Right hindlimb (tissue), 1 donor: ENCODE data around the gene COASY.
A peak's percentile ranks its signal among the peaks of the same experiment; 100 is the strongest.
"Not testable (repeated sequence)": the region's sequence is repeated elsewhere in the genome, so short reads cannot be mapped to it uniquely, and the experiment has no call there.

ENCODE experiments used
- DNase-seq: peaks from one replicate; pipeline ENCODE4 v3.0.0-alpha.2; 2018

The COASY gene

GRCh38 chr17:42531455-42532354, 30.2 kb upstream of the COASY start:
- peak; percentile 66 for DNase-seq

- DNase-seq = no peak
These were observed 26.5 kb upstream of the COASY start for GRCh38 chr17:42535155-42536047.

- DNase-seq = peak; percentile 97
These were observed 25.9 kb upstream of the COASY start, which contains the start of gene NAGLU for GRCh38 chr17:42536048-42536371. Gene NAGLU, plus strand, starts transcription at chr17:42536241. Its CDS starts 32 bp downstream, at chr17:42536273.

GRCh38 chr17:42536372-42537155, 25.4 kb upstream of the COASY start:
- DNase-seq = peak; percentile 92

- no peak for DNase-seq
These were observed 24.7 kb upstream of the COASY start for GRCh38 chr17:42537156-42537805.

- no peak for DNase-seq
These were observed 24.0 kb upstream of the COASY start for GRCh38 chr17:42537826-42538451.

GRCh38 chr17:42538482-42538881, 23.5 kb upstream of the COASY start:
- DNase-seq = no peak

GRCh38 chr17:42540558-42540957, 21.4 kb upstream of the COASY start:
- not testable (repeated sequence) for DNase-seq

GRCh38 chr17:42541041-42541833, 20.7 kb upstream of the COASY start:
- DNase-seq = no peak

- peak; percentile 61 for DNase-seq
These were observed 18.5 kb upstream of the COASY start for GRCh38 chr17:42543190-42544079.

GRCh38 chr17:42544874-42545283, 17.1 kb upstream of the COASY start:
- DNase-seq = no peak

GRCh38 chr17:42545755-42546505, 16.0 kb upstream of the COASY start:
- not testable (repeated sequence) for DNase-seq

GRCh38 chr17:42547001-42547461, 14.9 kb upstream of the COASY start:
- no peak for DNase-seq

GRCh38 chr17:42547698-42548069, 14.3 kb upstream of the COASY start:
- DNase-seq = no peak

- DNase-seq = peak; percentile 75
These were observed 13.7 kb upstream of the COASY start for GRCh38 chr17:42548070-42548837.

GRCh38 chr17:42548993-42549755, 12.8 kb upstream of the COASY start:
- no peak for DNase-seq

GRCh38 chr17:42552736-42553135, 9.2 kb upstream of the COASY start, which contains the start of gene HSD17B1:
Gene HSD17B1, plus strand, starts transcription at chr17:42552923. Its CDS starts 11 bp downstream, at chr17:42552934.
- not testable (repeated sequence) for DNase-seq
